Omental fat pad (tissue), 4 donors: Measurements from ENCODE around the gene PADI1. TPM values are rescaled to one million over a fixed set of nuclear protein-coding genes. Genes with fewer than 3 reads are reported as not detected.

Experiments used
- ATAC-seq: fragments of 150-250 bp; one replicate; pipeline ENCODE4 v1.9.1; 2016; ENCODE audit warnings: mild to moderate bottlenecking, moderate library complexity; ENCODE audit not compliant: low FRiP score
- DNase-seq: peaks from one replicate; pipeline ENCODE4 v3.0.0-alpha.2; 2019; ENCODE audit warnings: low spot score
- total RNA-seq, 4 donors: library from RNA; depleted of rRNA; stranded (reverse); fragments of >200 nt; gene quantifications; one replicate each; pipeline ENCODE4 v1.1.0, GENCODE V29; 2016
- TF ChIP-seq, protein P1 (sequence below), 3 donors: fragments of 450-650 bp; IDR thresholded peaks; one replicate each; pipeline ENCODE4 v1.5.1; 2016 to 2017; ENCODE audit warnings: antibody characterized with exemption in 3 of 3, mild to moderate bottlenecking in 3 of 3, moderate library complexity in 2 of 3

PADI1 gene
- total RNA-seq, 4 donors from 2014 or later, result not detected

- ATAC-seq (no peak), DNase-seq (no peak)
- TF ChIP-seq, protein P1, sequence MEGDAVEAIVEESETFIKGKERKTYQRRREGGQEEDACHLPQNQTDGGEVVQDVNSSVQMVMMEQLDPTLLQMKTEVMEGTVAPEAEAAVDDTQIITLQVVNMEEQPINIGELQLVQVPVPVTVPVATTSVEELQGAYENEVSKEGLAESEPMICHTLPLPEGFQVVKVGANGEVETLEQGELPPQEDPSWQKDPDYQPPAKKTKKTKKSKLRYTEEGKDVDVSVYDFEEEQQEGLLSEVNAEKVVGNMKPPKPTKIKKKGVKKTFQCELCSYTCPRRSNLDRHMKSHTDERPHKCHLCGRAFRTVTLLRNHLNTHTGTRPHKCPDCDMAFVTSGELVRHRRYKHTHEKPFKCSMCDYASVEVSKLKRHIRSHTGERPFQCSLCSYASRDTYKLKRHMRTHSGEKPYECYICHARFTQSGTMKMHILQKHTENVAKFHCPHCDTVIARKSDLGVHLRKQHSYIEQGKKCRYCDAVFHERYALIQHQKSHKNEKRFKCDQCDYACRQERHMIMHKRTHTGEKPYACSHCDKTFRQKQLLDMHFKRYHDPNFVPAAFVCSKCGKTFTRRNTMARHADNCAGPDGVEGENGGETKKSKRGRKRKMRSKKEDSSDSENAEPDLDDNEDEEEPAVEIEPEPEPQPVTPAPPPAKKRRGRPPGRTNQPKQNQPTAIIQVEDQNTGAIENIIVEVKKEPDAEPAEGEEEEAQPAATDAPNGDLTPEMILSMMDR (IDR thresholded peaks at IDR 0.05), result no peak
Observed at GRCh38 chr1:17214876-17215544, 10.1 kb downstream of the PADI1 start.

- DNase-seq (no peak), ATAC-seq (no peak)
- TF ChIP-seq, protein P1 (IDR thresholded peaks at IDR 0.05), result no peak
Observed at GRCh38 chr1:17215545-17215890, 10.6 kb downstream of the PADI1 start.

GRCh38 chr1:17216078-17216477 lies 11.2 kb downstream of the PADI1 start:
- ATAC-seq (no peak), DNase-seq (no peak)
- TF ChIP-seq, protein P1 (IDR thresholded peaks at IDR 0.05), result no peak

DNA sequence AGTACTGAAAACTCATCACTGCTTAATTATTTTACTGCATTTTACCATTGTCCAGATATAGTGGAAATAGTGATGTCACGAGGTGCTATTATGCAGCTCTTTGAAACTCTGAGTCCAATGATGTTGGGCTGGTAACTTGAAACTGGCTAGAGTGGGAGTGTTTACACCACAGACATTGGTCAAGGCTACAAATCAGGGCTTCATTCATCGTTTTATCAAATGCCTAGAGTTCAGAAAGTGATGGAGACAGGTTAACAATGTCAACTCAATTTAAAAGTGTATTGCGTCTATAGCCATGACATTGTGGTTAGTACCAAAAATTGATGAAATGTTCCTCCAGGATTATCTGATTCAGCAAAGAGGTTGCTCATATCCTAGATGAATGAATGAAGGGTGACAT lies 12.7 kb downstream of the PADI1 start:
- DNase-seq, result no peak
- ATAC-seq, result no peak
- TF ChIP-seq, protein P1 (IDR thresholded peaks at IDR 0.05), result no peak

- DNase-seq, result no peak
- TF ChIP-seq, protein P1 (IDR thresholded peaks at IDR 0.05), result no peak
- no peak for ATAC-seq
Observed at GRCh38 chr1:17218939-17219338, 14.0 kb downstream of the PADI1 start.

- ATAC-seq, result no peak
- DNase-seq, result no peak
- TF ChIP-seq, protein P1 (IDR thresholded peaks at IDR 0.05), result no peak
Observed at GRCh38 chr1:17220287-17220686, 15.4 kb downstream of the PADI1 start.

- TF ChIP-seq, protein P1 (IDR thresholded peaks at IDR 0.05), result no peak
- DNase-seq (no peak), ATAC-seq (no peak)
Observed at GRCh38 chr1:17222557-17222956, 17.6 kb downstream of the PADI1 start.
